HG03457 (cell line): ENCODE measurements around the gene PLEKHA7.
"Not testable (repeated sequence)": the region's sequence is repeated elsewhere in the genome, so short reads cannot be mapped to it uniquely, and the experiment has no call there.

ENCODE experiments used
- ATAC-seq: cut with Tn5 transposase; IDR thresholded peaks from one replicate; pipeline ENCODE4 v1.9.1; 2021; ENCODE audit warnings: moderate number of reproducible peaks; ENCODE audit not compliant: unreplicated experiment

PLEKHA7 gene

GRCh38 chr11:16911658-16912057 lies 102.6 kb downstream of the PLEKHA7 start:
- no peak for ATAC-seq

- ATAC-seq = no peak
Observed at GRCh38 chr11:16911186-16911585, 103.0 kb downstream of the PLEKHA7 start.

- no peak for ATAC-seq
Observed at GRCh38 chr11:16909359-16910035, 104.7 kb downstream of the PLEKHA7 start.

- no peak for ATAC-seq
Observed at GRCh38 chr11:16905375-16905774, 108.8 kb downstream of the PLEKHA7 start.

GRCh38 chr11:16904761-16905160 lies 109.5 kb downstream of the PLEKHA7 start:
- ATAC-seq = not testable (repeated sequence)

GRCh38 chr11:16902781-16903378 lies 111.3 kb downstream of the PLEKHA7 start:
- peak; percentile 55 for ATAC-seq

- peak; percentile 80 for ATAC-seq
Observed at GRCh38 chr11:16902182-16902581, 112.0 kb downstream of the PLEKHA7 start.

GRCh38 chr11:16900491-16900890 lies 113.7 kb downstream of the PLEKHA7 start:
- ATAC-seq = no peak

- ATAC-seq = no peak
Observed at GRCh38 chr11:16899708-16900303, 114.4 kb downstream of the PLEKHA7 start.

DNA sequence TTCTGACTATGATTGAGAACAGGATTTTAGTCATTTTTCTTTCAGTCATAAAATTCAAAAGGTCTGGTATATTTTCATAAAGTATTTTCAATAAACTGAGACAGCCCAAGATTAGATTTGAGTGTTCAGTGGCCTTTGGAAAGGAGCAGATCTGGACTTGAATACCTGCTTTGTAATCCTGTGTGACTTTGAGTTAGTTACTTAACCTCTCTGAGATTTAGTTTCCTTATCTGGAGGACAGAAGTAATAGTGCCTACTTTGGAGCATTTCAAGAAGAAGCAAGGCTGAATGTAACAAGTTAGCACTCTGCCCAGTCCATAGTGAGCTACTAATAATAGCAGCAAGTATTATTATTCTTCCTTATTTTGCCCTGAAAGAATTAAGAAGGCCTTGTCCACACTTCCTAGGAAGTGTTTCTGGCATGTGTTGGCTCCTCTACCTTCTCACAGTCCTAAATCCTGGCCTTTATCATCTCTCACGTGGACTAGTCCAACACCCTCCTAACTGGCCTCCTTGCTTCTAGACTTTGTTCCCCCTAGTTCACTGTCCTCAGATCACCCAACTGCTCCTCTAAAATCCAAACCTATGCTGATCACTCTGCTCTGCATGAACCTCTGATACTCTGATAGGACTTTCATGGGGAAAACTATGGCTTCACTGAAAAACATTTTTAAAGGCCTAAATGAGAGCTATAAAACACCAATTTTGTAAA lies 115.8 kb downstream of the PLEKHA7 start:
- ATAC-seq = no peak

DNA sequence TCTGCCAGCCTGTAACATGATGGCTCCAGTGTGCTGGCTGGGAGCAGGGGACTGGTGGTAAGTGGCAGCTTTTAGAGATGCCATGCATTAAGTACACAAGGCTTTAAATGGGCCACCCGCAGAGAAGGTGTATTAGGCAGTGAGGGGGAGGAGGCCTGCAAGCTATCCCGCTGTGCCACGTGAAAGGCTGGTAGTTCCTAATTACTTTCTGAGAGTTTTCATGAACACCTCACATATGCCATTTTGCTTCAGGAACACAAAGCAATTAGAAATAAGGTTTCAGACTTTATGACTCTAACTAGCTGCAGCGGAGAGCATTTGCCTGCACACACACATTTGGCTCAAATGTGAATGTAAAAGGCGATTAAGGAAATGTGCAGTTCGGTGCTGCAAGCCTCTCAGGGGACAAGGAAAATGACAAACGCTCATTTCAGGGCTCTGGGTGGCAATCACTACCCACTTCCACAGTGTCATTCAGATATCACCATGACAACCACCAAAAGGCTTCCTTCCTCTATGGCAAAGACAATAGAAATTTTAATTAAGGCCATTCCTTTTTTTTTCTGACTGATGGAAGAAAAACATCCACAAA lies 116.6 kb downstream of the PLEKHA7 start:
- ATAC-seq = no peak

DNA sequence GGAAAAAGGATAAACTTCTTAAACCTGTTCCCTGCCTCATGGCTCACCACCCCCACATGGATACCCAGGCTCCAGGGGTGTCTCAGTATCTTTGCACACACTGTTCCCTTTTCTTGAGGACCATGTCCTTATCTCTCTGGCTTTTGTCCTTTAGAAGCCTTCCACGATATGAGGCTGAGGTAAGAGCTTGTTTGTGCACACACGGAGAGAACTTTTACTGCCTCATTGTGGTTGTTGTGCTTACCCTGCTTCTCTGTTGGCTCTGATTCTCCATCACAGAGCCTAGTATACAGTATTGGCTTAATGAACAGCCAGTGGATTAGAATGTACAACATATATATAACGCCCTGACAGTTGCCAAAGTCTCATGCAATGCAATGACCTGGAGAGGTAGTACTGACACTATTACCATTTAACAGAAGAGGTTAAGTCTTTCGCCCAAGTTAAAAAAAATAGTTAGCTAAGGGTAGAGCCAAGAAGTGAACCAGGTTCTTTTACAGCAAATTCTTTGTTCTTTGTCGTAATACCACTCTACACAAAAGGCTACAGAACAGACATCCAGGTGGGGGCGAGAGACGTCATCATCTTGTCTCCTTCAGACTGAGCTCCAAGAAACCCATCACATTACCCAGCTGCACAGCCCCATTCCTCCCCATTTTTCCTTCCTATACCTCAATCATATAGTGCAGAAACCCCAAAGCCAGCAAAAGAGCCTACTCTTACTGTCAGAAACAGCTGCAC lies 117.3 kb downstream of the PLEKHA7 start:
- no peak for ATAC-seq

DNA sequence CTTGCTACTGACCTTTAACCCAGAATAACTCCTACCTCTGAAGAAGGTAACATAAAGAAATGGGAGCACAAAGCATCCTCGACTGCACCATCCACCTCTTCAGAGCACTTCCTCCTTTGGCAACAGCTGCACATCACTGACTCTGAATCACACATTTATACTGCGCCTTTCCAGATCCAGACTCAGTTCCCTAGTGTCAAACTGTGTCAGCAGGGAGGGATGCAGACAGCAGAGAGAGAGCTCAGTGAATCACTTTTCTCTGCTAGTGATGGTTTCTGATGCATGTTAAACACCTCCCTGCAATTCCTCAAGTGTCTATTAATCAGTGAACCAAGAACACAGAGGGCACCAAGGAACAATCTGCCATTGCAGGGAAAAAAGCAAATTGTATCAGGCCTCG lies 118.9 kb downstream of the PLEKHA7 start:
- no peak for ATAC-seq

- ATAC-seq = no peak
Observed at GRCh38 chr11:16893456-16894066, 120.7 kb downstream of the PLEKHA7 start.

DNA sequence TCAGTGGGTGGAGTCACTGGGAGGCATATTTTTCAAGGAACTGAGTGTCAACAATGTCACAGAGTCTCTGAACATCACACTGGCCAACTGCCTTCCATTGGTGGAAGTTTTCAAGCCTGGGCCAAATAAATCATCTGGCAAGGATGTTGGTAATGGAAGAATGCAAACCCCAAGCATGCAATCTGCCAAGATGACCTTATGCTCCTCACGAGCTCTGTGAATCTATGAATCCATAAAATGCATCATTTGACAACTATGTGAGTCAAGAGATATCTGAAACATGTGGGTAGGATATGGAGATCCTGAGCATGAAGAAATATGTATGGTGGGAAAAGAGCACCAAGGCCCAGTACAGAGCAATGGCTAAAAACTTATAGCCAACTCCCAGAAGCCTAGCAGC lies 122.2 kb downstream of the PLEKHA7 start:
- no peak for ATAC-seq

GRCh38 chr11:16891165-16891564 lies 123.0 kb downstream of the PLEKHA7 start:
- no peak for ATAC-seq

DNA sequence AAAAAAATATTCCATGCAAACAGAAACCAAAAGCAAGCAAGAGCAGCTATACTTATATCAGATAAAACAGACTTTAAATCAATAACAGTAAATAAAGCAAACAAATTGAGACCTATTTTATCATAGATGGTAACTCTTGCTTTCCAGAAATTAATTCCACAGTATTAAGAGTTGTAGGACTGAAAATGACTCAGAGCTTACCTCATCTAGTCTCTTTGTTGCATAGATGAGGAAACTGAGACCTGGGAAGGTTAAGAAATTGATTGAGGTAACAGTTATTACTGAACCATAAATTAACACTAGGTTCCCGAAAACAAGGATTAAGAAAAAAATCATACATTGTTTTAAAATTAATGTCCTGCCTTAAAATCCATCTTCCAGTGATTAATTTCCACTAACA lies 123.8 kb downstream of the PLEKHA7 start:
- no peak for ATAC-seq

DNA sequence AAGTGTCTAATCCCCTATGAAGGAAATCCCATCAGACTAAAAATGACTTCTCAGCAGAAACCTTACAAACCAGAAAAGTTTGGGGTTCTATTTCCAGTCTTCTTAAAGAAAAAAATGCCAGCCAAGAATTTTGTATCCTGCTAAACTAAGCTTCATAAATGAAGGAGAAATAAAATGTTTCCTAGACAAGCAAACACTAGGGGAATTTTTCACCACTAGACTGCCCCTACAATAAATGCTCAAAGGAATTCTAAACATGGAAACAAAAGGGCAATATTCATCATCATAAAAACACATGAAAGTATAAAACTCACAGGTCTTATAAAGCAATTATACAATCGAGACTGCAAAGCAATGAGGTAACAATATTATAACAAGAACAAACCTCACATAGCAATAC lies 124.3 kb downstream of the PLEKHA7 start:
- ATAC-seq = no peak

DNA sequence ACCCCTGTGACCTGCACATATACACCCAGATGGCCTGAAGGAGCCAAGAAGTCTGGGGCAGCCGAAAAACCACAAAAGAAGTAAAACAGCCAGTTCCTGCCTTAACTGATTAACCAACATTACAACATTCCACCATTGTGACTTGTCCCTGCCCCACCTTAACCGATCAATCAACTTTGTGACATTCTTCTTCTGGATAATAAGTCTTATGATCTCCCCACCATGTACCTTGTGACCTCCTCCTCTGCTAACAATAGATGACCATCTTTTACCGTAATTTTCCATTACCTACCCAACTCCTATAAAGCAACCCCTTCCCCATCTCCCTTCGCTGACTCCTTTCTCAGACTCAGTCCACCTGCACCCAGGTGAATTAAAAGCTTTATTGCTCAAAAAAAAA lies 125.2 kb downstream of the PLEKHA7 start:
- ATAC-seq = not testable (repeated sequence)

- not testable (repeated sequence) for ATAC-seq
Observed at GRCh38 chr11:16887887-16888286, 126.3 kb downstream of the PLEKHA7 start.
